Thymus (tissue), 11 donors: ENCODE measurements around the gene MEDAG. TPM values are rescaled to one million over a fixed set of nuclear protein-coding genes. Genes with fewer than 3 reads are reported as not detected.

ENCODE experiments used
- DNase-seq, 9 donors: peaks; one replicate each; pipeline ENCODE4 v3.0.0-alpha.2; 2013; ENCODE audit warnings: low spot score in 9 of 9, low read depth in 6 of 9, missing footprints in 1 of 9
- H3K27ac ChIP-seq, 2 donors: one replicate each; pipeline ENCODE4 v1.5.1; 2013; ENCODE audit warnings: control low read depth in 1 of 2, low read depth in 1 of 2, low read length in 1 of 2, mild to moderate bottlenecking in 1 of 2, moderate library complexity in 1 of 2
- H3K27me3 ChIP-seq, 2 donors: one replicate each; pipeline ENCODE4 v1.5.1; 2013; ENCODE audit warnings: low read length in 1 of 2; ENCODE audit not compliant: control insufficient read depth in 2 of 2, insufficient read depth in 1 of 2
- H3K36me3 ChIP-seq, 2 donors: one replicate each; pipeline ENCODE4 v1.5.1; 2013; ENCODE audit warnings: low read length in 1 of 2, mild to moderate bottlenecking in 1 of 2, moderate library complexity in 1 of 2; ENCODE audit not compliant: control insufficient read depth in 2 of 2, insufficient read depth in 2 of 2
- H3K4me1 ChIP-seq, 2 donors: one replicate each; pipeline ENCODE4 v1.5.1; 2013; ENCODE audit warnings: low read length in 2 of 2; ENCODE audit not compliant: control insufficient read depth in 2 of 2, insufficient read depth in 2 of 2
- H3K4me3 ChIP-seq, 2 donors: one replicate each; pipeline ENCODE4 v1.5.1; 2013; ENCODE audit warnings: low read length in 2 of 2, control low read depth in 1 of 2, mild to moderate bottlenecking in 1 of 2
- H3K9me3 ChIP-seq, 2 donors: one replicate each; pipeline ENCODE4 v1.5.1; 2013; ENCODE audit warnings: low read length in 1 of 2, mild to moderate bottlenecking in 1 of 2; ENCODE audit not compliant: control insufficient read depth in 2 of 2, insufficient read depth in 1 of 2
- WGBS: extraction: QIAGEN DNeasy Blood & Tissue Kit; methylation state at CpG from one replicate; pipeline ENCODE4 v1.1.7; 2013; 5-methylcytosine and 5-hydroxymethylcytosine counted together
- polyA plus RNA-seq: library from polyadenylated mRNA; stranded (reverse); fragments of 200-250 nt; gene quantifications from one replicate; pipeline ENCODE4 v1.2.3, GENCODE V29; 2013
- total RNA-seq: library from RNA; stranded (reverse); fragments of 120-200 nt; gene quantifications from one replicate; pipeline ENCODE4 v1.2.4, GENCODE V29; 2013
- donor health status: healthy.

MEDAG gene
- total and polyA plus RNA-seq, 2 donors, result 0.76 to 18.7 TPM

GRCh38 chr13:30900436-30900835 is 5.6 kb upstream of the MEDAG start:
- WGBS, result 78% methylated on average over 4 of the region's 4 CpGs
- DNase-seq, result no peak
- no peak overlapping the region for H3K27ac ChIP-seq
- no peaks in the 10 kb centered on the region for H3K4me1 ChIP-seq
- no peaks in the 10 kb centered on the region for H3K36me3 ChIP-seq
- H3K9me3 ChIP-seq, result no peaks in the 10 kb centered on the region
- no peak overlapping the region for H3K4me3 ChIP-seq
- H3K27me3 ChIP-seq, result peaks cover 12 to 34% of the 10 kb centered on the region in 2 donors

DNA sequence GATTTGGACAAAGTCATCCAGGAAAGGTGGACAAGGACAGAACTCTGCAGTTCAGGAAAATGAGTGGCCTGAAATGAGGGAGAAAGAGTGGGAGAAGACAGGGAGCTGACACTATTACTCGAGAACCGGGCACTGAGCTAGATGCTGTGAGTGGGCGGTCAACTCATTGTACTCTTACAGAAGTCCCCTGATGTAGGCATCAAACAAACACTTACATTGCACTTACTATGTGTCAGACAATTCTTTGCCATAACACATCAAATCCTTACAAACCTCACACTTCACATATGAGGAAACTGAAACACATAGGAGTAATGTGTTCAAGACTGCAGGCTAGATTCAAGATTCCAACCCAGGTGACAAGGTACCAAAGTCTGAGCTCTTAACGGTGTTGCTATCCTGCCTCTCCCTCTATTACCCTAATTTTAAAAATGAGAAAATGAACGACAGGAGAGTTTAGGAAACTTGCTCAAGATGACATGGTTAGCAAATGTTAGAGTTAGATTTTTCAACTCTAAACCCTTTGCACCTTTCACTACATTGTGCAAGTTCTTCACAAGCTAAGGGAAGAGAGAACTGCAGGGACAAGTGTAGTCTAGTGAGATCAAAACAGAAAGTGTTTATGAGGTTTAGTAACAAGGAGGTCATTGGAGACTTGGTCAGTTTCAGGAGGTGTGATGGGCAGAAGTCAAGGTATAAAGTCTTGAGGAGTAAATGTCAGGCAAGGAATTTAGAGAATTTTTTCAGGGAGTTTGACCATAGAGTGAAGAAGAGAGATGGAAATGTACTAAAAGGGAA is 4.9 kb upstream of the MEDAG start:
- no peak overlapping the region for H3K4me3 ChIP-seq
- H3K27me3 ChIP-seq, result peaks cover 18 to 41% of the 10 kb centered on the region in 2 donors
- no peaks in the 10 kb centered on the region for H3K9me3 ChIP-seq
- H3K36me3 ChIP-seq, result no peaks in the 10 kb centered on the region
- no peak overlapping the region for H3K27ac ChIP-seq
- no peaks in the 10 kb centered on the region for H3K4me1 ChIP-seq
- DNase-seq, result no peak
- 96% methylated on average over 5 of the region's 5 CpGs for WGBS

GRCh38 chr13:30904043-30904442 is 2.0 kb upstream of the MEDAG start:
- 96% methylated on average over 1 of the region's 1 CpG for WGBS

GRCh38 chr13:30906411-30907051 is 460 bp downstream of the MEDAG start:
- Histone ChIP-seq H3K9me3 (no peaks in the 10 kb centered on the region), H3K4me1 (peaks cover 0 to 2% of the 10 kb centered on the region in 2 donors), H3K27ac (no peak overlapping the region), H3K27me3 (peaks cover 35 to 71% of the 10 kb centered on the region in 2 donors), H3K36me3 (no peaks in the 10 kb centered on the region), H3K4me3 (no peak overlapping the region)
- WGBS, result 11% methylated on average over 60 of the region's 60 CpGs
- no peak for DNase-seq

More at GRCh38 chr13:30904043-30904442, 2.0 kb upstream of the MEDAG start:
- DNase-seq, result no peak
- H3K4me3 ChIP-seq, result no peak overlapping the region
- H3K9me3 ChIP-seq, result no peaks in the 10 kb centered on the region
- H3K27me3 ChIP-seq, result peaks cover 35 to 67% of the 10 kb centered on the region in 2 donors
- H3K36me3 ChIP-seq, result no peaks in the 10 kb centered on the region
- no peak overlapping the region for H3K27ac ChIP-seq
- H3K4me1 ChIP-seq, result peaks cover 0 to 2% of the 10 kb centered on the region in 2 donors

DNA sequence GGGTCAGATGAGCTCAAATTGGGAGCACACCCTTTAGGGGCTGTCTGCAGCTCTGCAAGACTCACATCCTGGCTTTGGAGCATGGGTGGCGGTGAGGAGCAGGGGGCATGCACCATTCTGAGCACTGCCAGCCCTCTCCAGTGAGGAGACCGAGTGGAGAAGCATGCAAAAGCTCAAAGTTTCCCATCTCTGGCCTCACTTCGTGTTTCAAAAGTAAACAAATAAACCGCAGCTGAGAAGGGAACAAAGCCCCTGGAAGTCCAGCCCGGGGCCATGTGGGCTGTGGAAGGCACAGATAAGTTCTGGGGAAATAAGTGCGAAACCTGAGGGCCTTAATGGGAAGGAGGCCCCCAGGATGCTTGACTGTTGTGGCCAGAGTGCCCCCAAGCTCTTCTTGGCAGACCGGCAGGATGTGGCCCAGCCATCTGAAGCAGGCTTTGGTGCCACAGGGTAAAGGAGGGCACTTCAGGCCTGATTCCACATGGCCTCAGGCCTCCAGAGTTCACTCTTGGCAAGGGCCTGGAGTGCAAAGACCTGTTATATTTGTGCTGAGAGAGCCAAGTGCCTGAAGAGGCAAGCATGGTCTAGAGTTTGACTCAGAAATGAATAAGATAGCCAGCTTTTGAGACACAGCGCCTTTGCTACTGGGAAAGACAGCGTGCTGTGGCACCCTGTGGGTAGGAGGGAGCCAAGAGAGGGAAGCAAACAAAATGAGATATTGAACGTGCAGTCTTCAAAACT is 1.2 kb downstream of the MEDAG start:
- H3K4me3 ChIP-seq, result no peak overlapping the region
- peaks cover 35 to 71% of the 10 kb centered on the region in 2 donors for H3K27me3 ChIP-seq
- peaks cover 0 to 2% of the 10 kb centered on the region in 2 donors for H3K4me1 ChIP-seq
- 56% methylated on average over 10 of the region's 10 CpGs for whole genome bisulfite sequencing
- no peaks in the 10 kb centered on the region for H3K9me3 ChIP-seq
- no peak for DNase-seq
- no peaks in the 10 kb centered on the region for H3K36me3 ChIP-seq
- no peak overlapping the region for H3K27ac ChIP-seq

DNA sequence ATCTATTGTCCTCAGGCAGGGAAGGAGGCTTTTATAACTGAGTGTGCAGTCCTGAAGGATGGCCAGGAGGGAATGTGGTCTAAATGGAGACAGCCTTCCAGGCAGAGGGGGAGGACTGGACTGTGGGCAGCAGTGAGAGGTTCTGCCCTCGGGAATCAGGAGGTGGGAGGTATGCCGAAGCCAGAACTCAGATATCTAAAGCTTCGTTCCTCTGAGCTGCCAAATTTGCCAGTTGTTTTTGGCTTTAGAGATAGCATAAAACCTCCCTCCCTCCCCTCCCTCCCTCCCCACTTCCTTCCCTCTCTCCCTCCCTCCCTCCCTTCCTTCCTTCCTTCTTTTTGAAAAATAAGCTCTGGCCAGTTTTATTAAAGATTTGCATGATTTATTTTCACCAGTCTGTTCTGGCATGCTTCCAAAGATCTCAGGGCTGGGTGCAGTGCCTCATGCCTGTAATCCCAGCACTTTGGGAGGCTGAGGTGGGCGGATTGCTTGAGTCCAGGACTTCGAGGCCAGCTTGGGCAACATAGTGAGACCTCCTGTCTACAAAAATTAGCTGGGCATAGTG is 2.4 kb downstream of the MEDAG start:
- no peak for DNase-seq
- H3K4me3 ChIP-seq, result no peak overlapping the region
- WGBS, result 21% methylated on average over 5 of the region's 5 CpGs
- no peaks in the 10 kb centered on the region for H3K9me3 ChIP-seq
- no peaks in the 10 kb centered on the region for H3K36me3 ChIP-seq
- H3K27me3 ChIP-seq, result peaks cover 35 to 64% of the 10 kb centered on the region in 2 donors
- H3K27ac ChIP-seq, result no peak overlapping the region
- H3K4me1 ChIP-seq, result peaks cover 0 to 2% of the 10 kb centered on the region in 2 donors

DNA sequence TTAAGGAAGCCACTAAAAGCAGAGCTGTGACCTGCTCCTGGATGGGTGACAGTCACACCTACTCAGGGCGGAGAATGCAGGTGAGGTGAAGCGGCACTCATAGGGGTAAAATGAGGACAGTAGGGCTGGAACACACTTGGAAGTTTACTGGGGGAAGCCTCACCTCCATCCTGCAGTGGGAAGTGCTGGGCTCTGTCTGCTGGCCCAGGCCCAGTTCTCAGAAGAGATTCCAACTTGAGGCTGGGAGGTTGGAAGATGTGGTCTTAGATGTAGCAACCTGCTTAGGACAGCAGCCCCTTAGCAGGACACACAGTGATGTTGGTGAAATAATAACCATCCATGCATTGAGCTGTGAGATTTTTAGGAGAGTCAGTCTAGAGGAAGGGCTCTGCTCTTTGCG is 4.6 kb downstream of the MEDAG start:
- H3K9me3 ChIP-seq, result no peaks in the 10 kb centered on the region
- H3K4me3 ChIP-seq, result no peak overlapping the region
- no peak overlapping the region for H3K27ac ChIP-seq
- H3K27me3 ChIP-seq, result peaks cover 22 to 42% of the 10 kb centered on the region in 2 donors
- peaks cover 0 to 2% of the 10 kb centered on the region in 2 donors for H3K4me1 ChIP-seq
- WGBS, result 96% methylated on average over 3 of the region's 3 CpGs
- H3K36me3 ChIP-seq, result no peaks in the 10 kb centered on the region
- DNase-seq, result no peak

DNA sequence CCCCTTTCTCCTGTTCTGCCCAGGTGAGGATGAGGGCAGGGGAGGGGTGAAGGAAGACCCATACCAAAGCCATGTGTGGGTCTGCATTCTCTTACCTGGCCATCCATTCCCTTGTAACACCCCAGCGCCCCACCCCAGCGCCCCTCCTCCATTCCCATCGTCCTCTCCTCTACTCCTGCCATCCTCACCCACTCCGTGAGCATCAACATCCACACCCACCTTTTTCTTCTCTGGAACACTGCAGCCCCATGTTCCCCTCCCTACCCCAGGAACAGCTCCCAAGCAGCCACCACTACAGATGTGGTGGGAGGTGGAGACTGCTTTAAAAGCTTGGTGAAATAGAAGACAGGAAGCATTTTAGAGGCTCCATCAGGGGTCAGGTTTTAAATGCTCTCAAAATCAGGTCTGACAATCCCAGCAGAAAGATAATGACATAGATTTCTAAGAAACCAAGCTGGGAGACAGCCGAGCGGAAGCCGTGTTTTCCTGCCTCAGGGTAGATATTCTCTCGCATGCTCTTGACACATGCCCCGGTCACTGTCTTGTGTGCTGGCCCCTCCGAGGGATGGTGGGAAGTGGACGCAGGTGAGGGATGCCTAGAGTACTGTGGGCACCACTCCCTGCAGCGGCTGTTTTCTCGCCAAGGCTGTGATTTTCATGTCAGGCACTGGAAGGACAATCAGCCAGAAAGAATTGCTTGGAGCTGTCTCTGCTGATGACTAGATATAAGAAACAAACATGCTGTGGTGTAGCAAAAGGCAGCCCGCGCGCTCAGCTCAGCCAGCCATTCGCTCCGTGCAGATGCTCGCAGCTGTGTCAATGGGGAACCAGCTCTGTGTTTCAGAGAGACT is 9.8 kb downstream of the MEDAG start:
- WGBS, result 86% methylated on average over 19 of the region's 19 CpGs
- DNase-seq, result no peak
- H3K4me3 ChIP-seq, result no peak overlapping the region

More for the DNA sequence above, 9.8 kb downstream of the MEDAG start:
- H3K36me3 ChIP-seq, result no peaks in the 10 kb centered on the region
- no peaks in the 10 kb centered on the region for H3K4me1 ChIP-seq
- no peak overlapping the region for H3K27ac ChIP-seq
- no peaks in the 10 kb centered on the region for H3K9me3 ChIP-seq
- H3K27me3 ChIP-seq, result peaks cover 0 to 8% of the 10 kb centered on the region in 2 donors
